H9 (cell line): Measurements from ENCODE around the gene ADAM19. TPM values are rescaled to one million over a fixed set of nuclear protein-coding genes. Genes with fewer than 3 reads are reported as not detected.

ENCODE experiments used
- DNase-seq: peaks from one replicate; pipeline ENCODE4 v3.0.0-alpha.2; 2017
- H2AFZ ChIP-seq: one replicate; pipeline ENCODE4 v1.6.1; 2013; ENCODE audit warnings: mild to moderate bottlenecking, low read length, control low read depth, moderate library complexity
- H2AK5ac ChIP-seq: 2 replicates; pipeline ENCODE4 v1.6.1; 2013; ENCODE audit warnings: low read length, control low read depth, mixed read lengths; ENCODE audit not compliant: insufficient read length
- H2BK120ac ChIP-seq: one replicate; pipeline ENCODE4 v1.6.1; 2013; ENCODE audit warnings: low read depth, mild to moderate bottlenecking, low read length, control low read depth, inconsistent platforms; ENCODE audit not compliant: poor library complexity, severe bottlenecking
- H2BK12ac ChIP-seq: 2 replicates; pipeline ENCODE4 v1.6.1; 2013; ENCODE audit warnings: low read length, control low read depth, mixed read lengths, low read depth; ENCODE audit not compliant: insufficient read length
- H2BK15ac ChIP-seq: 2 replicates; pipeline ENCODE4 v1.6.1; 2013; ENCODE audit warnings: low read depth, low read length, control low read depth
- H2BK20ac ChIP-seq: one replicate; pipeline ENCODE4 v1.6.1; 2013; ENCODE audit warnings: low read depth, mild to moderate bottlenecking, low read length, control low read depth, inconsistent platforms; ENCODE audit not compliant: poor library complexity, severe bottlenecking
- H2BK5ac ChIP-seq: 2 replicates; pipeline ENCODE4 v1.6.1; 2013; ENCODE audit warnings: low read length, control low read depth, mixed read lengths; ENCODE audit not compliant: insufficient read length
- H3K14ac ChIP-seq: 2 replicates; pipeline ENCODE4 v1.6.1; 2013; ENCODE audit warnings: low read length, control low read depth; ENCODE audit not compliant: insufficient read depth
- H3K18ac ChIP-seq: 2 replicates; pipeline ENCODE4 v1.6.1; 2013; ENCODE audit warnings: low read depth, mild to moderate bottlenecking, mixed read lengths, low read length, control low read depth; ENCODE audit not compliant: insufficient read length
- H3K23ac ChIP-seq: 2 replicates; pipeline ENCODE4 v1.6.1; 2013; ENCODE audit warnings: low read length, control low read depth, mixed read lengths, low read depth; ENCODE audit not compliant: insufficient read length
- H3K23me2 ChIP-seq: 2 replicates; pipeline ENCODE4 v1.6.1; 2013; ENCODE audit warnings: low read depth, mild to moderate bottlenecking, mixed read lengths, low read length, control low read depth; ENCODE audit not compliant: insufficient read length, poor library complexity, severe bottlenecking
- H3K27ac ChIP-seq: 2 replicates; pipeline ENCODE4 v1.5.1; 2013; ENCODE audit warnings: low read length, control low read depth, mixed read lengths, low read depth; ENCODE audit not compliant: insufficient read length
- H3K27me3 ChIP-seq: 2 replicates; pipeline ENCODE4 v1.6.1; 2013; ENCODE audit warnings: low read length, control low read depth, inconsistent platforms; ENCODE audit not compliant: insufficient read depth
- H3K4ac ChIP-seq: 2 replicates; pipeline ENCODE4 v1.6.1; 2013; ENCODE audit warnings: low read depth, mild to moderate bottlenecking, control low read depth, inconsistent platforms, low read length, moderate library complexity
- H3K4me1 ChIP-seq: 2 replicates; pipeline ENCODE4 v1.6.1; 2013; ENCODE audit warnings: low read length, control low read depth, inconsistent platforms; ENCODE audit not compliant: insufficient read depth
- H3K4me2 ChIP-seq: 2 replicates; pipeline ENCODE4 v1.6.1; 2013; ENCODE audit warnings: low read length, control low read depth, mixed read lengths; ENCODE audit not compliant: insufficient read length, insufficient read depth
- H3K56ac ChIP-seq: 2 replicates; pipeline ENCODE4 v1.6.1; 2013; ENCODE audit warnings: low read depth, mild to moderate bottlenecking, mixed read lengths, low read length, control low read depth; ENCODE audit not compliant: insufficient read length
- H3K79me1 ChIP-seq: 2 replicates; pipeline ENCODE4 v1.6.1; 2013; ENCODE audit warnings: low read depth, mild to moderate bottlenecking, moderate library complexity, low read length, control low read depth, inconsistent platforms; ENCODE audit not compliant: insufficient read depth, poor library complexity, severe bottlenecking
- H3K79me2 ChIP-seq: 2 replicates; pipeline ENCODE4 v1.6.1; 2013; ENCODE audit warnings: low read length, control low read depth, inconsistent platforms; ENCODE audit not compliant: insufficient read depth
- H3K9ac ChIP-seq: 2 replicates; pipeline ENCODE4 v1.6.1; 2013; ENCODE audit warnings: low read length, control low read depth, mixed read lengths; ENCODE audit not compliant: insufficient read length; ENCODE audit errors: extremely low read depth
- H3K9me3 ChIP-seq: one replicate; pipeline ENCODE4 v1.6.1; 2013; ENCODE audit warnings: low read depth, low read length, inconsistent platforms; ENCODE audit not compliant: control insufficient read depth
- H3T11ph ChIP-seq: one replicate; pipeline ENCODE4 v1.6.1; 2013; ENCODE audit warnings: mild to moderate bottlenecking, low read length, control low read depth, inconsistent platforms
- H4K20me1 ChIP-seq: one replicate; pipeline ENCODE4 v1.6.1; 2013; ENCODE audit not compliant: control insufficient read depth, insufficient read length, insufficient read depth
- H4K5ac ChIP-seq: 2 replicates; pipeline ENCODE4 v1.6.1; 2013; ENCODE audit warnings: low read depth, mild to moderate bottlenecking, mixed read lengths, low read length, control low read depth; ENCODE audit not compliant: insufficient read length
- H4K8ac ChIP-seq: replicated peaks from 2 replicates; pipeline ENCODE4 v1.6.1; 2013; ENCODE audit warnings: low read length, control low read depth, mixed read lengths, low read depth; ENCODE audit not compliant: insufficient read length
- H4K91ac ChIP-seq: 2 replicates; pipeline ENCODE4 v1.6.1; 2013; ENCODE audit warnings: low read depth, mild to moderate bottlenecking, moderate library complexity, mixed read lengths, low read length, control low read depth; ENCODE audit not compliant: insufficient read length
- H3K27ac Mint-ChIP-seq, 3 experiments: 2 replicates in 2 of 3; 3 replicates in 1 of 3; pipeline ENCODE4 v1.8.0; 2020 to 2021; ENCODE audit warnings: mixed read lengths in 3 of 3, mild to moderate bottlenecking in 1 of 3, moderate library complexity in 1 of 3
- H3K27me3 Mint-ChIP-seq: 2 replicates; pipeline ENCODE4 v1.8.0; 2021; ENCODE audit warnings: low read depth, mild to moderate bottlenecking, moderate library complexity, mixed read lengths
- H3K36me3 Mint-ChIP-seq, 3 experiments: 2 replicates in 2 of 3; 3 replicates in 1 of 3; pipeline ENCODE4 v1.8.0; 2020 to 2021; ENCODE audit warnings: low read depth in 3 of 3, mixed read lengths in 3 of 3; ENCODE audit not compliant: insufficient read depth in 1 of 3
- H3K4me1 Mint-ChIP-seq, 2 experiments: 2 replicates each; pipeline ENCODE4 v1.8.0; 2020; ENCODE audit warnings: mixed read lengths in 2 of 2
- H3K4me3 Mint-ChIP-seq, 2 experiments: 2 replicates in 1 of 2; 3 replicates in 1 of 2; pipeline ENCODE4 v1.8.0; 2020 to 2021; ENCODE audit warnings: mild to moderate bottlenecking in 2 of 2, mixed read lengths in 2 of 2, moderate library complexity in 1 of 2
- H3K9me3 Mint-ChIP-seq, 2 experiments: 2 replicates in 1 of 2; 3 replicates in 1 of 2; pipeline ENCODE4 v1.8.0; 2020; ENCODE audit warnings: mild to moderate bottlenecking in 2 of 2, mixed read lengths in 2 of 2, moderate library complexity in 1 of 2
- WGBS: extraction: QIAGEN DNeasy Blood & Tissue Kit; methylation state at CpG from one replicate; pipeline ENCODE4 v1.1.7; 2013; ENCODE audit warnings: missing lambda C conversion rate, low lambda C conversion rate, mixed read lengths; ENCODE audit not compliant: insufficient read length; ENCODE audit errors: extremely low coverage; 5-methylcytosine and 5-hydroxymethylcytosine counted together
- total RNA-seq: library from RNA; stranded (reverse); gene quantifications from 2 replicates; pipeline ENCODE4 v1.2.1, GENCODE V29; 2021
- TF ChIP-seq, protein P1 (sequence below): fragments of 200-600 bp; sonication (generic); conservative IDR thresholded peaks from 3 replicates; pipeline ENCODE4 v1.8.0; 2021; ENCODE audit warnings: antibody characterized with exemption, mild to moderate bottlenecking

Gene ADAM19
- total RNA-seq, 1 experiment from 2014 or later, result 9.9 TPM

DNA sequence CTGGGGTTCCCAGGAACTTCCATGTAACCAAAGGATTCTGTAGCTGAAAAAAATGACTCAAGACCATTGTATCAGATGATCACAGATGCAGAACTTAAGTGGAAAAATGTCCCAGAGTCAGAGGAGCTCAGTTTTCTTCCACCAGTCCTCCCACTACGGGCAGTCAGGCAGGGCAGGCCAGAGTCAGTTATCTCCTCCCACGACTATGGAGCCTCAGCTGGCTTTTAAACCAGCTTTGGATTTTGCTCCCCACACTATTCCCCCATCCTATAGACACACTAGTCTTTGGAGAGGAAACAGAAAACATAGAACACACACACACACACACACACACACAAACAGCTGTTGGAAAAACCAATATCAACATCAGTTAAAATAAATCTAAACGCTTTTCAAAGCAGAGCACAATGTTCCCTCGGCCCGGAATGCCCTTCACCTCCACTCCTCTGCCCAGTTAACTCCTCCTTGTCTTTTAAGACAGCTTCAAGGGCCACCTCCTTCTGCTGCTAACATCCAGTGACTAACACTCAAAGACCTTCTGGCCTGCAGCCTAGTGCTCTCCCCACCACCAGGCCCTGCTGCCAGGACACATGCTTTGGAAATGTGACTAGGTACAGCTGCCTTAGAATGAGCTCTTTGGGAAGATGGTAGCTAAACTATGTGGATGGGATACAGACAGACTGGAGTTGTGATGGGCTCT is 58.8 kb downstream of the ADAM19 start:
- Histone ChIP-seq H3T11ph (no peak overlapping the region), H3K9me3 (no peaks in the 10 kb centered on the region), H3K79me1 (no peaks in the 10 kb centered on the region), H2BK12ac (no peak overlapping the region), H3K23me2 (no peaks in the 10 kb centered on the region), H4K5ac (no peak overlapping the region), H4K8ac (no peak overlapping the region), H2BK5ac (no peak overlapping the region), H3K18ac (no peak overlapping the region), H4K91ac (no peak overlapping the region), H3K23ac (no peak overlapping the region), H3K79me2 (no peaks in the 10 kb centered on the region), H3K9ac (no peak overlapping the region), H4K20me1 (no peaks in the 10 kb centered on the region), H2AFZ (no peak overlapping the region), H3K4me1 (no peaks in the 10 kb centered on the region), H3K27ac (no peak overlapping the region), H2BK15ac (no peak overlapping the region), H3K4me2 (no peak overlapping the region), H2BK120ac (no peak overlapping the region), H2AK5ac (no peak overlapping the region), H3K4ac (no peak overlapping the region), H2BK20ac (no peak overlapping the region), H3K14ac (no peak overlapping the region), H3K56ac (no peak overlapping the region), H3K27me3 (no peaks in the 10 kb centered on the region)
- H3K4me3 Mint-ChIP-seq, result no peak overlapping the region
- WGBS, result no CpG with 5 or more reads among the region's 5 CpGs
- no peaks in the 10 kb centered on the region for H3K4me1 Mint-ChIP-seq
- TF ChIP-seq, protein P1, sequence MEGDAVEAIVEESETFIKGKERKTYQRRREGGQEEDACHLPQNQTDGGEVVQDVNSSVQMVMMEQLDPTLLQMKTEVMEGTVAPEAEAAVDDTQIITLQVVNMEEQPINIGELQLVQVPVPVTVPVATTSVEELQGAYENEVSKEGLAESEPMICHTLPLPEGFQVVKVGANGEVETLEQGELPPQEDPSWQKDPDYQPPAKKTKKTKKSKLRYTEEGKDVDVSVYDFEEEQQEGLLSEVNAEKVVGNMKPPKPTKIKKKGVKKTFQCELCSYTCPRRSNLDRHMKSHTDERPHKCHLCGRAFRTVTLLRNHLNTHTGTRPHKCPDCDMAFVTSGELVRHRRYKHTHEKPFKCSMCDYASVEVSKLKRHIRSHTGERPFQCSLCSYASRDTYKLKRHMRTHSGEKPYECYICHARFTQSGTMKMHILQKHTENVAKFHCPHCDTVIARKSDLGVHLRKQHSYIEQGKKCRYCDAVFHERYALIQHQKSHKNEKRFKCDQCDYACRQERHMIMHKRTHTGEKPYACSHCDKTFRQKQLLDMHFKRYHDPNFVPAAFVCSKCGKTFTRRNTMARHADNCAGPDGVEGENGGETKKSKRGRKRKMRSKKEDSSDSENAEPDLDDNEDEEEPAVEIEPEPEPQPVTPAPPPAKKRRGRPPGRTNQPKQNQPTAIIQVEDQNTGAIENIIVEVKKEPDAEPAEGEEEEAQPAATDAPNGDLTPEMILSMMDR, result no peak
- H3K27me3 Mint-ChIP-seq, result no peaks in the 10 kb centered on the region
- peak overlapping the region in 2 of 3 experiments; percentile 23 to 91; a peak in 3 of 7 replicates for H3K27ac Mint-ChIP-seq
- no peak for DNase-seq
- H3K9me3 Mint-ChIP-seq, result no peaks in the 10 kb centered on the region
- peaks cover 0 to 6% (median 2%) of the 10 kb centered on the region in 3 experiments; a peak in 5 of 7 replicates for H3K36me3 Mint-ChIP-seq
